ENCODE data around the gene MAP2K6. TPM values are rescaled to one million over a fixed set of nuclear protein-coding genes. Genes with fewer than 3 reads are reported as not detected.

The MAP2K6 gene
- total and polyA plus RNA-seq, 12 donors = 0.88 to 4.0 (median 1.8) TPM

DNA sequence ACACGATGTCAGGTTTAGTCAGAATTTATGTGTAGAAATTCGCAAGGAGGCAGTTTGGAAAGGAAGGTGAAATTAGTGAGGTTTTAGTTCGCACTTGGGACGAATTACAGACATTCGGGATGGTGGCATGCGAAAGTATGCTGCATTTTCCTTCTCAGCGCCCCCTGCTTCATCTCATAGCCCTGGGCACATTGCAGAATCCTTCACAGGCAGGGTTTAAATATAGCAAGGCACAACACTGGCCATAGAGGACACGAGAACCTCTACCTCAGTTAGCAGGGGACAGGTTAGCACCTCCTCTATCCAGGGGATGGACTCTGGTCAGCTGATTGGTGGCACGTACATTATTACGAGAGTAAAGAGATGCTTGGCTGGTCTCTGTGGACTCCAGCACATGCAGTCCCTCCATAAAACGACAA lies 47.5 kb downstream of the MAP2K6 start:
- H3K4me3 ChIP-seq = no peak overlapping the region
- intact Hi-C loops (cut with DNase I) = no loop called here
- no peaks in the 10 kb centered on the region for H3K36me3 ChIP-seq
- H3K9me3 ChIP-seq = no peaks in the 10 kb centered on the region
- TF ChIP-seq, protein P1, sequence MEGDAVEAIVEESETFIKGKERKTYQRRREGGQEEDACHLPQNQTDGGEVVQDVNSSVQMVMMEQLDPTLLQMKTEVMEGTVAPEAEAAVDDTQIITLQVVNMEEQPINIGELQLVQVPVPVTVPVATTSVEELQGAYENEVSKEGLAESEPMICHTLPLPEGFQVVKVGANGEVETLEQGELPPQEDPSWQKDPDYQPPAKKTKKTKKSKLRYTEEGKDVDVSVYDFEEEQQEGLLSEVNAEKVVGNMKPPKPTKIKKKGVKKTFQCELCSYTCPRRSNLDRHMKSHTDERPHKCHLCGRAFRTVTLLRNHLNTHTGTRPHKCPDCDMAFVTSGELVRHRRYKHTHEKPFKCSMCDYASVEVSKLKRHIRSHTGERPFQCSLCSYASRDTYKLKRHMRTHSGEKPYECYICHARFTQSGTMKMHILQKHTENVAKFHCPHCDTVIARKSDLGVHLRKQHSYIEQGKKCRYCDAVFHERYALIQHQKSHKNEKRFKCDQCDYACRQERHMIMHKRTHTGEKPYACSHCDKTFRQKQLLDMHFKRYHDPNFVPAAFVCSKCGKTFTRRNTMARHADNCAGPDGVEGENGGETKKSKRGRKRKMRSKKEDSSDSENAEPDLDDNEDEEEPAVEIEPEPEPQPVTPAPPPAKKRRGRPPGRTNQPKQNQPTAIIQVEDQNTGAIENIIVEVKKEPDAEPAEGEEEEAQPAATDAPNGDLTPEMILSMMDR (IDR thresholded peaks at IDR 0.05) = no peak
- DNase-seq = no peak
- no peaks in the 10 kb centered on the region for H3K27me3 ChIP-seq
- WGBS, 2 donors = 67 to 78% methylated on average over 11 of the region's 11 CpGs
- H3K4me1 ChIP-seq = peaks cover 0 to 16% (median 0%) of the 10 kb centered on the region in 9 donors
- H3K27ac ChIP-seq = no peak overlapping the region
- ATAC-seq = peak in 4 of 8 donors; percentile 46 to 89 (median 68)

DNA sequence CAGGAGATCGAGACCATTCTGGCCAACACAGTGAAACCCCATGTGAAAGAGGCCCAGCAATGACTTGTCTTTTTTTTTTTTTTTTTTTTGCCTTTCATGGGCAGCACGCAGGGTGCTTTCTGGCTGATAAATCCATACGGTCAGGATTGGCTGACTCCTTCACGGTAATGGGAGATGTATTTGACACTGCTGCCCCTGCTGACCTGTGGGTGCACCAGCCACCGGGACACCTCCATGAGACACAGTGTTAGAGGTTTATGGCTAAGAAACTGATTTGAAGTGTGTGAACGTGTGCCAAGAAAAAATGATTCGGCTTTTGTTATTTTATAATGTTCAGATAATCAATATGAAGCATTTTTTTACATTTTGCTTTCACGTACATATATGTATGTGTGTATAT lies 48.4 kb downstream of the MAP2K6 start:
- intact Hi-C loops (cut with DNase I) = no loop called here
- Histone ChIP-seq H3K4me1 (peaks cover 0 to 18% (median 0%) of the 10 kb centered on the region in 9 donors), H3K9me3 (no peaks in the 10 kb centered on the region), H3K4me3 (no peak overlapping the region), H3K27me3 (no peaks in the 10 kb centered on the region), H3K27ac (no peak overlapping the region), H3K36me3 (no peaks in the 10 kb centered on the region)
- TF ChIP-seq, protein P1 (IDR thresholded peaks at IDR 0.05) = no peak
- DNase-seq (no peak), ATAC-seq (no peak)
- WGBS, 2 donors = 95% methylated on average over 8 of the region's 8 CpGs

DNA sequence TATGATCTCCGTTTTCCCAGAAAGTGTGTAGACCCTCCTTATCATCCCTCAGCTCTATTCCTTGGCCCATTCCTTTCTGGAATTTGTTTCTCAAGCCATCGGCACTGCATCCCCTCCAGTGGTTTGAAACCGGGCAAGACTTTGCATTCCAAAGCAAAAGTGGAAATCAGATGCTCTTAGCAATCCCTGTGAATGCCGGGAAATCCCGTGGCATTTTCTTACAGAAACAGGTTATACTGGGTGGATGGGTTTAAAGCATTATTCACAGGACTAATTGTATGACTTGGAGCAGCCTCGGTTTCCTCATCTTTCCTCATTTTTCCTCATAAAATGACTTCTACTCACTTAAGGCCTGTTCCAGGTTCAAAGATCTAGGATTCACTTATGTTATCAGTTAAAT lies 52.0 kb downstream of the MAP2K6 start:
- H3K4me3 ChIP-seq = no peak overlapping the region
- H3K36me3 ChIP-seq = no peaks in the 10 kb centered on the region
- H3K27ac ChIP-seq = no peak overlapping the region
- TF ChIP-seq, protein P1 (IDR thresholded peaks at IDR 0.05) = no peak
- ATAC-seq (no peak), DNase-seq (no peak)
- H3K9me3 ChIP-seq = no peaks in the 10 kb centered on the region
- WGBS, 2 donors = 72 to 87% methylated on average over 6 of the region's 6 CpGs
- intact Hi-C loops (cut with DNase I) = no loop called here
- peaks cover 0 to 15% (median 0%) of the 10 kb centered on the region in 9 donors for H3K4me1 ChIP-seq
- H3K27me3 ChIP-seq = no peaks in the 10 kb centered on the region

DNA sequence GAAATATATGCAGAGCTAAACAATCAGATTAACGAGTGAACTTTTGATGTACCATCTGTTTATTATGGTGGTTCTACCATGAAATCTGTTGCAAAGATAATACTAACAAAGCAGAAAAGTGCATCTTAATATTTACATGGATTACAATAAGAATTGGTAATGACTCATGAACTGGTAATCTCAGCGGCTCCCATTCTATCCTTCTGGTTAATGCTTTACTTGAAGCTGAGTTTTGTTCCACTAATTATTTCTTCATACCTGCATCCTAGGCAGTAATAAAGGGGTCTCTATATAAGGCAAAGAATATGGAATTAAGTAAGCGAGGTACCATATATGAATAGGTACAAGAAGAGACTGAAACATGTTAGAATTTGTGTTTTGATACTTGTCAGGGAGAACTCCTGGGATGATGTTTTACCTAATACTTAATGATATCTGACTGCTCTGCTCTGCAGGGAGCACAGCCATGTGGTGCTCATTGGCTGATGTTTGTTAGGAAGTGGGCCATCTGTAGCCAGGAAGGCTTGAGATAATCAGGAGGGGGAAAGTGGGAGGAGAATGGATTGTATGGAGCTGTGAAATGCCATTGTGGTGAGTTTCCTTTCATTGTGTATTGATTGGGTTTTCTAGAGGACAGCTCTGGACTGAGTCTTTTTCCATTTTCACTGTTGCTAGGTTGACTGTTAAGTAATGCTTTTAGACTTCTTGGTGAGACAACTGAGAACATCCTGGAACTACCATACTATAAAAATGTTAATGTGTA lies 52.6 kb downstream of the MAP2K6 start:
- peak; percentile 34 to 91 (median 72) for ATAC-seq
- no peak overlapping the region for H3K4me3 ChIP-seq
- no peak for DNase-seq
- H3K27ac ChIP-seq = peak overlapping the region in 1 of 10 donors; percentile 19
- H3K9me3 ChIP-seq = no peaks in the 10 kb centered on the region
- H3K36me3 ChIP-seq = no peaks in the 10 kb centered on the region
- intact Hi-C loops (cut with DNase I) = no loop called here
- peaks cover 0 to 15% (median 0%) of the 10 kb centered on the region in 9 donors for H3K4me1 ChIP-seq
- 88% methylated on average over 3 of the region's 3 CpGs for WGBS, 2 donors
- TF ChIP-seq, protein P1 (IDR thresholded peaks at IDR 0.05) = no peak
- H3K27me3 ChIP-seq = no peaks in the 10 kb centered on the region
